DMS114 treated with DMSO at 0.1 percent for 48 hours (cell line): Measurements from ENCODE around the gene GPR158.
A peak's percentile ranks its signal among the peaks of the same experiment; 100 is the strongest.
"Not testable (repeated sequence)": the region's sequence is repeated elsewhere in the genome, so short reads cannot be mapped to it uniquely, and the experiment has no call there.

Source experiments
- DNase-seq: peaks from one replicate; lab custom pipeline; 2025; ENCODE audit not compliant: unreplicated experiment; lab: John Stamatoyannopoulos, UW

Gene GPR158

DNA sequence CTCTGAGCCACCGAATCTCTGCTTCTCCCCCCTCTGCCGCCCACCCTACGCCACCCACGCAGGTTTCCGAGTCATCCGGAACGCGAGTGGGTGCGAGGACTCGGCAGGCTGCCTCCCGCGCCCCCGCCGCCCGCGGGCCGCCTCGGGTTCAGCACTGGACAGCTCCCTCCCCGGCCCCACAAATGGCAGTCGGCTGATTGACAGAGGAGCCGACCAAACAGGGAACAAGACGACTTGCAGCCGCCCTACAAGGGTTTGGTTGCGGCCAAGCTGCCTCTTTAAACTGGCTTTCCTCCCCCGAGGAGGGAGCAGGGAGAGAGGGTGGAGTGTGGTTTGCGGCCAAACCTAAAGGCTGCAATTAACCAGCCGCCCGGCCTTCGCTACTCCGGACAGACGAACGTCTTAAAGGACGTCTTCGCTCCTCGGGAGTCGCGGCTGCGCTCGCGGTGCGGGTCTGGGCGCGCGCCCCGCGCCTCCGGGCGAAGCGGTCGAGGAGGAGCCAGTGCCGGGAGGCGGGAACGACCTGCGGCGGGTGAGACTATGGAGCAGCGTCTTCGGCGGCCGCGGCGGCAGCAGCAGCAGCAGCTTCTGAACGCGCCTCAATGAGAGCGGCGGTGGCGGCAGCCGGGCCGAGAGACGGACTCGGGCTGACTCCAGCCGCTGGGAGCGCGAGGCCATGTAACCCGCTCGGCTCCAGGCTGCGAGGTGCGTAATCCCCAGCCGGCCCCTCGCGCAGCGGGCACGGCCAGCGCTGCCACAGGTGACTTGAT is at the start of gene GPR158:
TSS of gene GPR158 (plus strand) at position 541 of the 770 bp plus-strand sequence. CDS start 420 bp downstream, outside the sequence.
- DNase-seq = peak; percentile 67

GRCh38 chr10:25125201-25125611 is 49.6 kb upstream of the GPR158 start:
- no peak for DNase-seq

DNA sequence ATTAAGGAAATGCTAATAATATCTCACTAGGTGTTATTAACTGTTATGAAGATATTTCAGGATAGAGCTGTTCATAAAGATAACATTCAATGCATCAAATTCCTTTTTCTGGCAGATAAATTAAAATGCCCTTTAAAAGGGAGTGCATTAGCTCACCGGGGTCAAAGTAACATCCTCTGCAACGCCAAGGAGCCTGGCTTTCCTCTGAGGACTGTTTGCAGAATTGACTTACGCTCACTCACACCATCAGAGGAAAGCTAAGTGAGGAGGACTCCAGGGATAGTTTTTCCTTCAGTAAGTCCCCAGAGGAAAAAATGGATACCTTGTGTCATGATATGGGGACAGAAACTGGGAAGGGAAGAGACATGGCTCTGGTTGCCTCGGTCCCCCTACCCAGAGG is 45.2 kb upstream of the GPR158 start:
- DNase-seq = no peak

DNA sequence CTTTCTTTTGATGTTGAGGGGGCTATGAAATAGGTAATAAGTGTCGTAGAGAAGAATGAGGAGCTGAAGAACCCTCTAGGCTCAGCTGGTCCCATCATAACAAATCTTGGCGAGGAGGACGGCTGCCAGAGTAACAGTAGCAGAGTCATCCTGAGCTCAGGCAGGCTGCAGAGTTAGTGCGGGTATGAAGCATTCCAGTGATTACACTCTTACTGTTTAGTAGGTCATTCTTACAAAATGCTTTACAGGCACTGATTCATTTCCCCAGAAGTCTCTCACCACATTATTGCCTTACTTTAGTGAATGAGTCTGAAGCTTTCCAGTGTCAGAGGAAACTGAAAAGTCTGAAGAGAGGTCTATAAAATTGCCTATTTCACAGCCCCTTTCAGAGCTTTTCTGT is 43.9 kb upstream of the GPR158 start:
- DNase-seq = no peak

GRCh38 chr10:25142116-25142864 is 32.5 kb upstream of the GPR158 start:
- DNase-seq = no peak

DNA sequence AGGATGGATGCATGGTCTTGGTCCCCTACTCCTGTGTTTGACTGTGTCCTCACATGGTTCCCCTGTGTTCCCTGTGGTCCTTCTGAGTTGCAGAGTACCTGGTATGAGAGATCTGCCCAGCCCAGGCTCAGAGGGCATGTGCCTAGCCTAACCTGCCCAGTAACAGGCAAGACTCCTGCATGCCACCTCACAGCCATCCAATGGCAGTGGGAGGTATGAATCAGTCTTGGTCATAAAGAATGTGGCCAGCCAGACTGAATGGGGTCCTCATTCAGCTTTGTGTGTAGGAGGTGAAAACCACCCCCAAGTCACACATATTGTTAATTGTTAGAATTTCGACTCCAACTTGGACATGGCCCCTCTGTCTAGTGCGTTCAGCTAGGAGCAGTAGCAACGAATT is 17.2 kb upstream of the GPR158 start:
- no peak for DNase-seq

DNA sequence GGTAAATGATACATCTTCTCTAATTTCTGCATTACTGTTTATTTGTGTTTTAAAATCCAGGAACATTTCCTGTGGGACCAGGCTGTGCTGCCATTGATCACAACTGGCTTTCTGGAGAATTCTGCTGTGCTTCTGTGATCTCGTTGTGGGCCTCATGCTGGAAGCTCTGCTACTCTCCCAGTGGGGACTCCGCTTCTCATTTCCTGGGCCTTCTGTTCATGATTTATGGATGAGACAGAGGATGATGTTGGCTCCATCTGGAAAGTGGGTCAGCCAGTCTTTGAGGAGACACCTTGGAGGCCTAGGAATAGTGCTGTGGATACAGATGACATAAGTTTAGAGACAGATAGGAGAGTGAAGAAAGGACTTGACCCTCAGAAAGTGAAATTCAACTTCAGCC is 15.2 kb upstream of the GPR158 start:
- DNase-seq = no peak

- no peak for DNase-seq
These were observed 12.4 kb upstream of the GPR158 start for GRCh38 chr10:25162391-25162790.

DNA sequence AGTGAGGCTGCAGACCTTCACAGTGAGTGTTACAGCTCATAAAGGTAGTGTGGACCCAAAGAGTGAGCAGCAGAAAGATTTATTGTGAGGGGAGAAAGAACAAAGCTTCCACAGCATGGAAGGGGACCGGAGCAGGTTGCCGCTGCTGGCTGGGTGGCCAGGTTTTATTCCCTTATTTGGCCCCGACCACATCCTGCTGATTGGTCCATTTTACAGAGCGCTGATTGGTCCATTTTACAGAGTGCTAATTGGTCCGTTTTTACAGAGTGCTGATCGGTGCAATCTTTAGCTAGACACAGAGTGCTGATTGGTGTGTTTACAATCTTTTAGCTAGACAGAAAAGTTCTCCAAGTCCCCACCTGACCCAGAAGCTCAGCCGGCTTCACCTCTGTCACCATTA is 11.3 kb upstream of the GPR158 start:
- not testable (repeated sequence) for DNase-seq

GRCh38 chr10:25169740-25170139 is 5.1 kb upstream of the GPR158 start:
- DNase-seq = no peak

- no peak for DNase-seq
These were observed 4.2 kb upstream of the GPR158 start for GRCh38 chr10:25170627-25171026.

GRCh38 chr10:25175527-25176420 is 973 bp downstream of the GPR158 start:
- no peak for DNase-seq

- no peak for DNase-seq
These were observed 1.7 kb downstream of the GPR158 start for GRCh38 chr10:25176421-25176968.

DNA sequence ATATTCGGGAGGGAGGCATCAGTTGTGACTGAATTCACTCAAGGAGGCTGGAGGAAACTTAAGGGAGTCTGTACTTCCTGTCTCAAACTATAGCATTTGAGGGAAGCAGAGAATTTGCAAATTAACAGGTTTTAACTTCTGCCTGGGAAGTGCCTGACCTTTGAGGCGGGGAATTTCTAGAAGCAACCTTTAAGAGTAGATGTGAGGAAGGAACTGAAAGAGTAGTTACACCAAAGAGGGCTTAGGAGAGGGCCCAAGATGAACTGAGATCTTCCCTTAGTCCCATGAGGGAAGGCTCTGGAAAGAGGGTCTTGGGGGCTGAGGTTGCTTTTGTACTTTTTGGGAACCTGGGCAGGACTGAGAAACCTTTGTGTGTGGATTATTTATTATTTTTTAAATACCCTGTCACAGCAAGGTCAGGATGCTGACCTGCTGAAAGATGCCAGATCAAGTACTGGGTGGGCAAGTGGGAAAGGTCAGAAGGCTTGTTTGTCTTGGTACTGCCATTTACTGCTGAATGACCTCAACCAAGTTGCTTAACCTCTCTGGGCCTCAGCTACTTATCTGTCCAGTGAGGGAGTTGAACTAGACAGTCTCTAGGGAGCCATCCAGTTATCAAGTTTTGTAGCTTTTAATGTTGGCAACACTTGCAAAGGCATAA is 2.4 kb downstream of the GPR158 start:
- no peak for DNase-seq

DNA sequence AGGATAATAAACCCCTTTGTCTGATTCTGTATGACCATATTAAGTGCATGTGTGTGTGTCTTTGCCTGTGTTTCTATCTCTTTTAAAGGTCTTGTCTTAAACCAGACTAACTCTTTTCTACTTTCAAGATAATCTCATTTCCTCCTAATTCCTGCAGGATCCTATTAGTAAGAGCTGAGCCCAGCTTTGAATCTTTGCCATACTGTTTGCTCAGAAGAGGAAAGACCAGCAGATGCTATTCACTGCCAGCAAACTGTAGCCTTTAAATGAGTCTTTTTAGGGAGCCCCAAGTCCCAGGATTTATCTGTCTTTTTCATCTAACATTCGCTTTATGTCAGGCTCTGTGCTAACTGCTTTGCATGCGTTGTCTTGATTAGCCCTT is 2.9 kb downstream of the GPR158 start:
- DNase-seq = no peak

DNA sequence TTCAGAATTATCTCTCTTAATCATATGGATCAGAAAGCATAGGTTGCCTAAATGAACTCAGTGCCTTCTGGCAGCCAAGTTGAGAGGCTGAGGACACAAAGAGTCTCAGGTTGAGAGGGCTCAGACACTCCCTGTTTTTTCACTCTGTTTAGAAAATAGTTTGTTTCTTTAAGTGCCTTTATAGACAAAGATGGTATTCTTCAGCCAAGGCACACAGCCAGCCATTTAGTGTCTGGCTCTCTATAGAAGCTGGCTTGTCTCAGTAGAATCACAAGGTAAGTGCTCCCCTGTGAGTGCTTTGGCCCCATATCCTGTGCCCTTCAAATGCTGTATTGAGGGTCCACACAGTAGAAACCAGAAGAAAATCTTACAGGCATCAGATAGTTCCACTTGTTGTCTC is 3.6 kb downstream of the GPR158 start:
- DNase-seq = no peak

DNA sequence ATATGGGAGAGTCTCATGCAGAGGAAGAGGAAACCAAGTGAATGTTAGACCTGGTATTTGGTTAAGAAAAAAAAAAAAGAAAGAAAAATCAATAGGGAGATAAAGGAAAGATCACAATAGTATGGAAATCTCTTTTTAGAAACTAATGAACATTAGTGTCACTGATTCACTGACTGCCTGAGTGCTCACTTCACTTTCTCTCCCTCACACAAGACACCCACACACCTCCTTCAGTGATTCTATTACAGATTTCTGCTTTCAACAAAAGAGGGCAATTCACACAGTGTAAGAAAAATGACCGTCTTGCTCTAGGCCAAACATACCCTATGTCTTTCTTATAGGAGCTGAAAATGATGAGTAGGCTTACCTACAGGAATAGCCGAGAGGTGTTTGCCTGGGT is 6.0 kb downstream of the GPR158 start:
- DNase-seq = no peak

DNA sequence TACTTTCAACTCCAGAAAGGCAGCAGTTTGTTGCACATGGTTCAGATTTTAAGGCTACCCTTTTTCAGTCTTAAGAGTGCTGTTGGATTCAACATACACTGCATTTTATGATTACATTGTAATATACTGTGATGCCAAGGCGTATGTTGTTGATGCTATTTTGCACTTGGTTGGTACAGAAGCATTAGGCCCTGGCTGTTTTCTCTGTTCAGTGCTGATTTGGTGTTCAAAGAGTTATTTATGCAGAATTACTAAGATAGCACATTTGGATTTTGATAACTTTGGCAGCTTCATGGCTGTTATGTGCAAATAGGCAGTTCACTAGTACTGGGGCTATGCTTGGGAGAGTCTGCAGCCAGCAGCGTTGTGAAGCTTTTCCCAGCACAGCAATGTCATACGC is 7.8 kb downstream of the GPR158 start:
- DNase-seq = no peak

- no peak for DNase-seq
These were observed 16.5 kb downstream of the GPR158 start for GRCh38 chr10:25191162-25191895.

DNA sequence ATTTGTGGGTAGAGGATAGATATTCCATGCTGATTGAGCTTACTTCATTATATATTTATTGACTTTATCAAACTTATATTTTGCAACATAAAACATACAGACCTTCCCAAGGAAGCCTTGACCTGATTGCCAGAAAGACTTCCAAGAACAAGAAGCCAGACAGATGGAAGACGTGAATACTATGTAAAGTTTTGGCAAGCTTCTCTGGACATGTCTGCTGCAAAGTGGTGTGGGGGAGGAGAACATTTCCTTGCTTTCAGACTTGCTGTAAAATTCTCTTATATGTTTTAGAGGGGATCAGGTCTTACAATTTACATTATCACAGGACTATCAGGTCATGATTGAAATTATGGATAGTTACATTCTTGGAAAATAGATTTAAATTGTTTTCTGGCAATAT is 23.4 kb downstream of the GPR158 start:
- DNase-seq = no peak
